Measurements from ENCODE around the gene MTHFD1L.

- no peak for TF ChIP-seq SPI1 (IDR thresholded peaks at IDR 0.05; ENCODE audit: low read depth, low read length)
- no peak for TF ChIP-seq POLR2A (IDR thresholded peaks at IDR 0.05; ENCODE audit: low read depth, low read length)
These were observed 22.6 kb downstream of the MTHFD1L start for GRCh38 chr6:150887978-150888563.

Measured in GM12891 (cell line).